Hepatocyte (in vitro differentiated cells): ENCODE results near the gene APOC1. TPM values are rescaled to one million over a fixed set of nuclear protein-coding genes. Genes with fewer than 3 reads are reported as not detected.

Experiments used
- DNase-seq: peaks from one replicate; pipeline ENCODE4 v3.0.0-alpha.2; 2016; ENCODE audit warnings: low spot score
- H2AFZ ChIP-seq: fragments of 200-600 bp; sonication (generic); 2 replicates; pipeline ENCODE4 v1.6.0; 2016; ENCODE audit warnings: antibody characterized with exemption, mild to moderate bottlenecking
- H3K27ac ChIP-seq: fragments of 200-600 bp; sonication (generic); 2 replicates; pipeline ENCODE4 v1.5.1; 2016; ENCODE audit warnings: mild to moderate bottlenecking
- H3K27me3 ChIP-seq: fragments of 200-600 bp; sonication (generic); 2 replicates; pipeline ENCODE4 v1.6.1; 2016
- H3K36me3 ChIP-seq: fragments of 200-600 bp; sonication (generic); replicated peaks from 2 replicates; pipeline ENCODE4 v1.5.1; 2016; ENCODE audit warnings: low read depth; ENCODE audit not compliant: insufficient read depth
- H3K4me1 ChIP-seq: fragments of 200-600 bp; sonication (generic); 2 replicates; pipeline ENCODE4 v1.5.1; 2016; ENCODE audit warnings: mild to moderate bottlenecking, moderate library complexity; ENCODE audit not compliant: insufficient read depth
- H3K4me2 ChIP-seq: fragments of 200-600 bp; sonication (generic); 2 replicates; pipeline ENCODE4 v1.6.0; 2016
- H3K4me3 ChIP-seq: fragments of 200-600 bp; sonication (generic); 2 replicates; pipeline ENCODE4 v1.5.1; 2016; ENCODE audit warnings: mild to moderate bottlenecking
- H3K79me2 ChIP-seq: fragments of 200-600 bp; sonication (generic); 2 replicates; pipeline ENCODE4 v1.6.0; 2017; ENCODE audit warnings: mild to moderate bottlenecking
- H3K9me2 ChIP-seq: fragments of 200-600 bp; sonication (generic); replicated peaks from 2 replicates; pipeline ENCODE4 v1.6.0; 2017; ENCODE audit warnings: mild to moderate bottlenecking; ENCODE audit not compliant: insufficient read depth
- H3K9me3 ChIP-seq: fragments of 200-600 bp; sonication (generic); 2 replicates; pipeline ENCODE4 v1.5.1; 2016; ENCODE audit warnings: low read depth, mild to moderate bottlenecking
- H4K20me1 ChIP-seq: fragments of 200-600 bp; sonication (generic); 2 replicates; pipeline ENCODE4 v1.6.0; 2016; ENCODE audit warnings: mild to moderate bottlenecking; ENCODE audit not compliant: insufficient read depth, poor library complexity, severe bottlenecking
- CTCF ChIP-seq: fragments of 200-600 bp; sonication (generic); IDR thresholded peaks from 2 replicates; pipeline ENCODE4 v1.5.1; 2016; ENCODE audit warnings: antibody characterized with exemption, mild to moderate bottlenecking; ENCODE audit not compliant: poor library complexity
- EZH2 ChIP-seq: fragments of 200-600 bp; sonication (generic); IDR thresholded peaks from 2 replicates; pipeline ENCODE4 v1.6.1; 2016; ENCODE audit warnings: antibody characterized with exemption, mild to moderate bottlenecking, borderline replicate concordance
- EZH2phosphoT487 ChIP-seq: fragments of 200-600 bp; sonication (generic); IDR thresholded peaks from one replicate; pipeline ENCODE4 v1.6.1; 2018; ENCODE audit warnings: antibody characterized with exemption, mild to moderate bottlenecking, low read depth, moderate library complexity; ENCODE audit not compliant: unreplicated experiment, severe bottlenecking
- WGBS: methylation state at CpG from one replicate; pipeline ENCODE4 v1.1.6; 2016; ENCODE audit warnings: low lambda C conversion rate; ENCODE audit errors: missing lambda C conversion rate; 5-methylcytosine and 5-hydroxymethylcytosine counted together
- polyA plus RNA-seq: library from polyadenylated mRNA; unstranded; fragments of >200 nt; fragmentation: Nextera tagmentation; extraction: Ambion mirVana; gene quantifications from 2 replicates; pipeline ENCODE4 v1.2.1, GENCODE V29; 2016
- total RNA-seq: library from RNA; depleted of rRNA; stranded (reverse); fragments of >200 nt; gene quantifications from 2 replicates; pipeline ENCODE4 v1.2.3, GENCODE V29; 2014

Gene APOC1
- total and polyA plus RNA-seq, 2 experiments from 2014 or later, result 390 to 606 TPM

- no peaks in the 10 kb centered on the region for H3K36me3 ChIP-seq
- H3K4me2 ChIP-seq, result no peak overlapping the region
- TF ChIP-seq EZH2 (no peak), CTCF (no peak), EZH2phosphoT487 (no peak)
- no peak overlapping the region for H3K27ac ChIP-seq
- H3K9me2 ChIP-seq, result no peaks in the 10 kb centered on the region
- H3K4me1 ChIP-seq, result no peaks in the 10 kb centered on the region
- no peaks in the 10 kb centered on the region for H3K9me3 ChIP-seq
- H2AFZ ChIP-seq, result no peak overlapping the region
- H3K27me3 ChIP-seq, result no peaks in the 10 kb centered on the region
- DNase-seq, result no peak
- WGBS, result 86% methylated on average over 4 of the region's 4 CpGs
- H3K79me2 ChIP-seq, result no peaks in the 10 kb centered on the region
- H4K20me1 ChIP-seq, result no peaks in the 10 kb centered on the region
- H3K4me3 ChIP-seq, result no peak overlapping the region
Observed at GRCh38 chr19:44931541-44931940, 17.1 kb downstream of the APOC1 start.

- Histone ChIP-seq H3K4me1 (no peaks in the 10 kb centered on the region), H2AFZ (no peak overlapping the region), H3K4me2 (no peak overlapping the region), H3K36me3 (no peaks in the 10 kb centered on the region), H3K27me3 (no peaks in the 10 kb centered on the region), H3K9me3 (no peaks in the 10 kb centered on the region), H3K79me2 (no peaks in the 10 kb centered on the region), H3K9me2 (no peaks in the 10 kb centered on the region), H4K20me1 (no peaks in the 10 kb centered on the region), H3K4me3 (no peak overlapping the region), H3K27ac (no peak overlapping the region)
- WGBS, result 68% methylated on average over 5 of the region's 5 CpGs
- DNase-seq, result no peak
- TF ChIP-seq CTCF (no peak), EZH2 (no peak), EZH2phosphoT487 (no peak)
Observed at GRCh38 chr19:44939668-44940067, 25.3 kb downstream of the APOC1 start.

GRCh38 chr19:44942067-44942571, 27.7 kb downstream of the APOC1 start, which contains the start of gene APOC4:
Gene APOC4 (plus strand): TSS chr19:44942237. CDS start chr19:44942278, 41 bp downstream.
- H3K4me3 ChIP-seq, result no peak within 1 kb of the TSS
- H3K4me2 ChIP-seq, result no peak within 1 kb of the TSS
- no peaks in the 10 kb centered on the region for H3K9me2 ChIP-seq
- H4K20me1 ChIP-seq, result no peaks in the 10 kb centered on the region
- H3K79me2 ChIP-seq, result no peaks in the 10 kb centered on the region
- H3K9me3 ChIP-seq, result no peaks in the 10 kb centered on the region
- H3K36me3 ChIP-seq, result no peaks in the 10 kb centered on the region
- 92% methylated on average over 14 of the region's 14 CpGs for WGBS
- TF ChIP-seq EZH2, result no peak
- TF ChIP-seq CTCF, result no peak
- no peak for TF ChIP-seq EZH2phosphoT487
- no peak for DNase-seq
- no peaks in the 10 kb centered on the region for H3K27me3 ChIP-seq
- no peak within 1 kb of the TSS for H3K27ac ChIP-seq
- no peaks in the 10 kb centered on the region for H3K4me1 ChIP-seq
- no peak within 1 kb of the TSS for H2AFZ ChIP-seq

- no peaks in the 10 kb centered on the region for H4K20me1 ChIP-seq
- WGBS, result 78% methylated on average over 10 of the region's 10 CpGs
- H3K4me1 ChIP-seq, result no peaks in the 10 kb centered on the region
- DNase-seq, result no peak
- no peak overlapping the region for H2AFZ ChIP-seq
- no peak overlapping the region for H3K4me3 ChIP-seq
- H3K9me3 ChIP-seq, result no peaks in the 10 kb centered on the region
- H3K4me2 ChIP-seq, result no peak overlapping the region
- no peaks in the 10 kb centered on the region for H3K79me2 ChIP-seq
- no peak overlapping the region for H3K27ac ChIP-seq
- no peaks in the 10 kb centered on the region for H3K27me3 ChIP-seq
- H3K36me3 ChIP-seq, result no peaks in the 10 kb centered on the region
- TF ChIP-seq EZH2phosphoT487 (no peak), CTCF (no peak), EZH2 (no peak)
- H3K9me2 ChIP-seq, result no peaks in the 10 kb centered on the region
Observed at GRCh38 chr19:44943801-44944249, 29.4 kb downstream of the APOC1 start.
